H1 (cell line): ENCODE data around the gene PRSS16. TPM values are rescaled to one million over a fixed set of nuclear protein-coding genes. Genes with fewer than 3 reads are reported as not detected.

Source experiments
- ASH2L ChIP-seq: fragments of 200-600, 300-600 bp; sonication (generic); IDR thresholded peaks from one replicate; pipeline ENCODE4 v1.7.1; 2017; ENCODE audit warnings: low read length
- CBX5 ChIP-seq: fragments of 300-800, 300-1000 bp; sonication (generic); IDR thresholded peaks from 2 replicates; pipeline ENCODE4 v1.7.1; 2016; ENCODE audit warnings: antibody characterized with exemption, low read length, low read depth
- EGR1 ChIP-seq: IDR thresholded peaks from 2 replicates; pipeline ENCODE4 v1.6.1; 2011; ENCODE audit warnings: low read depth, low read length, borderline replicate concordance
- EP300 ChIP-seq, 2 experiments: IDR thresholded peaks; 1 replicate in 1 of 2; 2 replicates in 1 of 2; pipeline ENCODE4 v1.6.1; 2011 to 2012; ENCODE audit warnings: low read depth in 2 of 2, low read length in 2 of 2, mild to moderate bottlenecking in 2 of 2, borderline replicate concordance in 1 of 2, inconsistent platforms in 1 of 2, moderate library complexity in 1 of 2
- HDAC2 ChIP-seq, 2 experiments: fragments of 300-600 bp in 1 of 2; sonication (generic) in 1 of 2; IDR thresholded peaks; 2 replicates each; pipeline ENCODE4 v1.6.1; 2011 to 2012; ENCODE audit warnings: low read depth in 2 of 2, low read length in 2 of 2, mild to moderate bottlenecking in 2 of 2, moderate library complexity in 2 of 2, borderline replicate concordance in 1 of 2, inconsistent platforms in 1 of 2
- KDM1A ChIP-seq: fragments of 200-600, 300-600 bp; sonication (generic); IDR thresholded peaks from 2 replicates; pipeline ENCODE4 v1.7.1; 2016; ENCODE audit warnings: mild to moderate bottlenecking, low read length, borderline replicate concordance
- MAX ChIP-seq: IDR thresholded peaks from 2 replicates; pipeline ENCODE4 v1.6.1; 2012; ENCODE audit warnings: inconsistent platforms
- PHF8 ChIP-seq: fragments of 200-600 bp; sonication (generic); conservative IDR thresholded peaks from 2 replicates; pipeline ENCODE4 v1.7.1; 2012; ENCODE audit warnings: low read depth, mild to moderate bottlenecking, inconsistent platforms, low read length, moderate library complexity
- POU5F1 ChIP-seq: IDR thresholded peaks from 2 replicates; pipeline ENCODE4 v1.6.1; 2011; ENCODE audit warnings: low read depth, mild to moderate bottlenecking, low read length, moderate library complexity
- RAD21 ChIP-seq, 2 experiments: IDR thresholded peaks in 1 of 2; conservative IDR thresholded peaks in 1 of 2; 2 replicates each; pipeline ENCODE4 v1.6.1; 2011; ENCODE audit warnings: low read depth in 2 of 2, low read length in 2 of 2, improper control_type of control experiment in 1 of 2, inconsistent platforms in 1 of 2, mild to moderate bottlenecking in 1 of 2, moderate library complexity in 1 of 2
- RBBP5 ChIP-seq: IDR thresholded peaks from 2 replicates; pipeline ENCODE4 v1.7.1; 2012; ENCODE audit warnings: low read depth, mild to moderate bottlenecking, inconsistent platforms, low read length, moderate library complexity, borderline replicate concordance
- RFX5 ChIP-seq: IDR thresholded peaks from 2 replicates; pipeline ENCODE4 v1.6.1; 2011; ENCODE audit warnings: low read depth, low read length, improper control_type of control experiment, borderline replicate concordance
- SIN3A ChIP-seq, 2 experiments: IDR thresholded peaks in 1 of 2; conservative IDR thresholded peaks in 1 of 2; 2 replicates each; pipeline ENCODE4 v1.6.1; 2011 to 2012; ENCODE audit warnings: low read length in 2 of 2, improper control_type of control experiment in 1 of 2, low read depth in 1 of 2, mild to moderate bottlenecking in 1 of 2
- SIX5 ChIP-seq: IDR thresholded peaks from 2 replicates; pipeline ENCODE4 v1.6.1; 2011; ENCODE audit warnings: mild to moderate bottlenecking, low read depth, low read length
- SP2 ChIP-seq: IDR thresholded peaks from 2 replicates; pipeline ENCODE4 v1.6.1; 2012; ENCODE audit warnings: mild to moderate bottlenecking, low read length, inconsistent platforms
- SRF ChIP-seq: IDR thresholded peaks from 2 replicates; pipeline ENCODE4 v1.6.1; 2011; ENCODE audit warnings: mild to moderate bottlenecking, low read depth, low read length, moderate library complexity
- YY1 ChIP-seq: IDR thresholded peaks from 2 replicates; pipeline ENCODE4 v1.6.1; 2011; ENCODE audit warnings: low read depth, mild to moderate bottlenecking, low read length
- polyA plus RNA-seq, 7 experiments: library from polyadenylated mRNA; depleted of rRNA in 3 of 7; stranded (reverse) in 5 of 7; unstranded in 2 of 7; fragments of >200 nt in 5 of 7; fragments of 200-250 nt in 2 of 7; gene quantifications; 1 replicate in 5 of 7; 2 replicates in 1 of 7; 4 replicates in 1 of 7; pipeline versions ENCODE4 v1.2.1 to v1.2.3, GENCODE V29; 2011 to 2013; ENCODE audit warnings: missing spikeins in 2 of 7, mixed read lengths in 2 of 7
- total RNA-seq: library from RNA; stranded (reverse); fragmentation: NEBNext Ultra II Directional; extraction: Animal tissue kit (Norgen Biotek cat#: 25700); gene quantifications from 2 replicates; pipeline ENCODE4 v1.2.1, GENCODE V29; 2021

PRSS16 gene
- total and polyA plus RNA-seq, 2 of the 8 experiments (the other 6 are each of a cell fraction or from before 2014, with no cell fraction given) = 20.2 to 38.9 TPM

- TF ChIP-seq EGR1 (no peak), SIX5 (no peak), HDAC2 (IDR thresholded peaks at IDR 0.05; ENCODE audit: borderline replicate concordance in 1 of 2, low read depth in 2 of 2, low read length in 2 of 2) (peak in 1 of 2 experiments; percentile 98; a peak in 2 of 4 replicates), KDM1A (peak; percentile 98), POU5F1 (no peak), EP300 (IDR thresholded peaks at IDR 0.05; ENCODE audit: borderline replicate concordance in 1 of 2, low read depth in 2 of 2, low read length in 2 of 2) (no peak), SP2 (no peak; the same call in 1 of the 2 replicates), YY1 (0 out of 2 replicates have a peak, but pooled peaks have one; percentile 32), ASH2L (peak; percentile 9), RBBP5 (0 out of 2 replicates have a peak, but pooled peaks have one; percentile 55), PHF8 (peak; percentile 63), SRF (no peak), RAD21 (IDR thresholded peaks at IDR 0.05 in 1 of 2, conservative IDR thresholded peaks at IDR 0.05 in 1 of 2; ENCODE audit: low read depth in 2 of 2, low read length in 2 of 2) (peak; percentile 24 to 35; a peak in 2 of 4 replicates), MAX (peak; percentile 75), RFX5 (no peak), SIN3A (conservative IDR thresholded peaks at IDR 0.05 in 1 of 2, IDR thresholded peaks at IDR 0.05 in 1 of 2; ENCODE audit: low read depth in 1 of 2, low read length in 2 of 2) (0 out of 4 replicates have a peak, but pooled peaks of 1 of the 2 experiments have one; percentile 41), CBX5 (no peak)
- TF ChIP-seq, all 59 proteins: peak for 18
Observed at GRCh38 chr6:27251606-27252251, 4.2 kb downstream of the PRSS16 start (continued).
